NB4 (cell line): ENCODE data around the gene FHDC1.

Source experiments
- CTCF ChIP-seq: IDR thresholded peaks from one replicate; pipeline ENCODE4 v1.5.1; 2012; ENCODE audit warnings: low read depth, low read length
- MAX ChIP-seq: IDR thresholded peaks from 2 replicates; pipeline ENCODE4 v1.6.1; 2011; ENCODE audit warnings: low read depth, low read length
- POLR2A ChIP-seq: IDR thresholded peaks from 2 replicates; pipeline ENCODE4 v1.6.1; 2011; ENCODE audit warnings: mild to moderate bottlenecking; ENCODE audit not compliant: insufficient read length; ENCODE audit errors: extremely low read depth

- TF ChIP-seq CTCF (no peak), POLR2A (no peak), MAX (no peak)
These were observed 57.9 kb downstream of the FHDC1 start for GRCh38 chr4:152994038-152994437.
